Spleen (tissue), 11 donors: ENCODE measurements around the gene KDM4B. TPM values are rescaled to one million over a fixed set of nuclear protein-coding genes. Genes with fewer than 3 reads are reported as not detected.

Source experiments
- DNase-seq: peaks from one replicate; pipeline ENCODE4 v3.0.0-alpha.2; 2020
- H3K27ac ChIP-seq, 8 donors: fragments of 200-600 bp; sonication (generic) in 7 of 8; 1 replicate in 4 of 8; 2 replicates in 4 of 8; pipeline versions ENCODE4 v1.5.0 to v1.8.0; 2016 to 2021; ENCODE audit warnings: inconsistent platforms in 4 of 8, mild to moderate bottlenecking in 4 of 8, moderate library complexity in 1 of 8
- H3K27me3 ChIP-seq, 7 donors: fragments of 200-600 bp; sonication (generic) in 6 of 7; replicated peaks in 1 of 7; 1 replicate in 4 of 7; 2 replicates in 3 of 7; pipeline versions ENCODE4 v1.5.0 to v1.8.0; 2016 to 2021; ENCODE audit warnings: inconsistent platforms in 3 of 7, mild to moderate bottlenecking in 1 of 7
- H3K36me3 ChIP-seq, 6 donors: fragments of 200-600 bp; sonication (generic) in 5 of 6; 1 replicate in 4 of 6; 2 replicates in 2 of 6; pipeline versions ENCODE4 v1.5.0 to v1.8.0; 2016 to 2021; ENCODE audit warnings: inconsistent platforms in 2 of 6
- H3K4me1 ChIP-seq, 6 donors: fragments of 200-600 bp; sonication (generic) in 5 of 6; 1 replicate in 3 of 6; 2 replicates in 3 of 6; pipeline versions ENCODE4 v1.5.0 to v1.8.0; 2016 to 2021; ENCODE audit warnings: inconsistent platforms in 3 of 6
- H3K4me3 ChIP-seq, 8 donors: fragments of 200-600 bp; sonication (generic) in 7 of 8; 1 replicate in 4 of 8; 2 replicates in 4 of 8; pipeline versions ENCODE4 v1.5.0 to v1.8.0; 2016 to 2021; ENCODE audit warnings: inconsistent platforms in 4 of 8, mild to moderate bottlenecking in 4 of 8, moderate library complexity in 2 of 8
- H3K9me3 ChIP-seq, 8 donors: fragments of 200-600 bp; sonication (generic) in 7 of 8; 1 replicate in 4 of 8; 2 replicates in 4 of 8; pipeline versions ENCODE4 v1.5.0 to v1.8.0; 2016 to 2021; ENCODE audit warnings: inconsistent platforms in 4 of 8
- CTCF ChIP-seq, 11 experiments: fragments of 200-600 bp in 7 of 11; fragments of 450-650 bp in 4 of 11; sonication (generic) in 4 of 11; IDR thresholded peaks in 8 of 11; conservative IDR thresholded peaks in 3 of 11; 1 replicate in 7 of 11; 2 replicates in 4 of 11; pipeline versions ENCODE4 v1.4.0 to v1.8.0; 2016 to 2021; ENCODE audit warnings: antibody characterized with exemption in 11 of 11, inconsistent platforms in 4 of 11, mild to moderate bottlenecking in 1 of 11
- POLR2A ChIP-seq, 3 donors: fragments of 450-650 bp; IDR thresholded peaks; one replicate each; pipeline ENCODE4 v1.5.1; 2017; ENCODE audit warnings: antibody characterized with exemption in 3 of 3, mild to moderate bottlenecking in 1 of 3
- POLR2AphosphoS5 ChIP-seq, 3 donors: sonication (generic); formaldehyde crosslinking; IDR thresholded peaks; one replicate each; pipeline ENCODE4 v1.5.1; 2017; ENCODE audit warnings: antibody characterized with exemption in 3 of 3
- WGBS, 5 donors: extraction: QIAGEN DNeasy Blood & Tissue Kit in 3 of 5; methylation state at CpG; one replicate each; pipeline versions ENCODE4 v1.1.5 to v1.1.7; 2013 to 2018; 5-methylcytosine and 5-hydroxymethylcytosine counted together
- intact Hi-C: fragments of 100-400 bp; cut with DNase I; formaldehyde crosslinking; loops from one replicate; pipeline ENCODE4 v1.15.0; 2023; ENCODE audit warnings: low total_unique reads
- polyA plus RNA-seq, 3 donors: library from polyadenylated mRNA; stranded (reverse); fragments of 200-250 nt; gene quantifications; one replicate each; pipeline ENCODE4 v1.2.1, GENCODE V29; 2013
- total RNA-seq, 7 donors: library from RNA; depleted of rRNA in 3 of 7; stranded (reverse); fragments of >200 nt in 3 of 7; fragmentation: NEBNext Ultra II Directional in 4 of 7; extraction: Animal tissue kit (Norgen Biotek cat#: 25700) in 4 of 7; gene quantifications; one replicate each; pipeline versions ENCODE4 v1.1.0 to v1.2.1, GENCODE V29; 2016 to 2021
- donor health status: healthy with polysubstance abuse.
- donor health status: DM: no; HTN: no; CAD: no; lungs with moderate emphysema.
- donor health status: DM: no; HTN: no; CAD: no.
- donor health status: Bipolar disorder and iron deficiency.
- donor health status: healthy.
- donor health status: DM: no; HTN: no; CAD: no.
- donor health status: DM: yes; HTN: yes; CAD: no.

KDM4B gene
- total and polyA plus RNA-seq, 10 donors, result 18.3 to 80.5 (median 52.4) TPM

GRCh38 chr19:5122671-5123409, 153.9 kb downstream of the KDM4B start:
- Histone ChIP-seq H3K4me3 (no peak overlapping the region), H3K9me3 (no peaks in the 10 kb centered on the region), H3K27ac (peak overlapping the region in 1 of 8 donors; percentile 75), H3K36me3 (peaks cover 0 to 82% (median 24%) of the 10 kb centered on the region in 6 donors), H3K27me3 (no peaks in the 10 kb centered on the region), H3K4me1 (peaks cover 4 to 64% (median 36%) of the 10 kb centered on the region in 6 donors)
- no peak for DNase-seq
- TF ChIP-seq CTCF (IDR thresholded peaks at IDR 0.05 in 8 of 11, conservative IDR thresholded peaks at IDR 0.05 in 3 of 11), result no peak
- peak in 1 of 3 donors; percentile 54 for TF ChIP-seq POLR2AphosphoS5 (IDR thresholded peaks at IDR 0.05)
- WGBS, 5 donors, result 85 to 94% (median 92%) methylated on average over 7 to 30 of the region's 30 CpGs
- intact Hi-C loops, result loop anchor here (10.0 kb wide), 1 partner anchor 48 kb away; no protein-coding TSS in a partner anchor

GRCh38 chr19:5123646-5124045, 154.7 kb downstream of the KDM4B start:
- 85 to 95% (median 91%) methylated on average over 11 of the region's 11 CpGs for WGBS, 5 donors
- TF ChIP-seq CTCF (IDR thresholded peaks at IDR 0.05 in 8 of 11, conservative IDR thresholded peaks at IDR 0.05 in 3 of 11), result no peak
- no peak for TF ChIP-seq POLR2A (IDR thresholded peaks at IDR 0.05)
- no peak for TF ChIP-seq POLR2AphosphoS5 (IDR thresholded peaks at IDR 0.05)
- Histone ChIP-seq H3K27me3 (no peaks in the 10 kb centered on the region), H3K4me3 (no peak overlapping the region), H3K4me1 (peaks cover 11 to 72% (median 44%) of the 10 kb centered on the region in 6 donors), H3K27ac (no peak overlapping the region), H3K36me3 (peaks cover 0 to 74% (median 24%) of the 10 kb centered on the region in 6 donors), H3K9me3 (no peaks in the 10 kb centered on the region)
- intact Hi-C loops, result loop anchor here (10.0 kb wide), 1 partner anchor 49 kb away; no protein-coding TSS in a partner anchor
- no peak for DNase-seq

GRCh38 chr19:5124111-5124855, 155.4 kb downstream of the KDM4B start:
- Histone ChIP-seq H3K9me3 (no peaks in the 10 kb centered on the region), H3K36me3 (peaks cover 0 to 68% (median 24%) of the 10 kb centered on the region in 6 donors), H3K27ac (no peak overlapping the region), H3K4me1 (peaks cover 17 to 78% (median 50%) of the 10 kb centered on the region in 6 donors), H3K27me3 (no peaks in the 10 kb centered on the region), H3K4me3 (no peak overlapping the region)
- no peak for DNase-seq
- TF ChIP-seq CTCF (IDR thresholded peaks at IDR 0.05 in 8 of 11, conservative IDR thresholded peaks at IDR 0.05 in 3 of 11) (no peak), POLR2A (IDR thresholded peaks at IDR 0.05) (no peak)
- 91 to 95% (median 93%) methylated on average over 12 to 21 of the region's 21 CpGs for WGBS, 5 donors
- intact Hi-C loops, result loop anchor here (10.0 kb wide), 1 partner anchor 49 kb away; no protein-coding TSS in a partner anchor

GRCh38 chr19:5125376-5125775, 156.5 kb downstream of the KDM4B start:
- DNase-seq, result no peak
- no peaks in the 10 kb centered on the region for H3K9me3 ChIP-seq
- TF ChIP-seq POLR2AphosphoS5 (IDR thresholded peaks at IDR 0.05), result peak in 1 of 3 donors; percentile 8
- no peak for TF ChIP-seq POLR2A (IDR thresholded peaks at IDR 0.05)
- no peaks in the 10 kb centered on the region for H3K27me3 ChIP-seq
- H3K4me3 ChIP-seq, result no peak overlapping the region
- peak overlapping the region in 6 of 8 donors; percentile 75 to 95 (median 92) for H3K27ac ChIP-seq
- peaks cover 0 to 67% (median 22%) of the 10 kb centered on the region in 6 donors for H3K36me3 ChIP-seq
- H3K4me1 ChIP-seq, result peaks cover 25 to 87% (median 61%) of the 10 kb centered on the region in 6 donors
- intact Hi-C loops, result loop anchor here (10.0 kb wide), 1 partner anchor 51 kb away; no protein-coding TSS in a partner anchor
- WGBS, 5 donors, result 71 to 88% (median 80%) methylated on average over 1 to 17 of the region's 17 CpGs
